ENCODE results near the gene CD247.

Gene CD247

GRCh38 chr1:167404161-167404888 lies 114.0 kb downstream of the CD247 start:
- no peak for DNase-seq

DNA sequence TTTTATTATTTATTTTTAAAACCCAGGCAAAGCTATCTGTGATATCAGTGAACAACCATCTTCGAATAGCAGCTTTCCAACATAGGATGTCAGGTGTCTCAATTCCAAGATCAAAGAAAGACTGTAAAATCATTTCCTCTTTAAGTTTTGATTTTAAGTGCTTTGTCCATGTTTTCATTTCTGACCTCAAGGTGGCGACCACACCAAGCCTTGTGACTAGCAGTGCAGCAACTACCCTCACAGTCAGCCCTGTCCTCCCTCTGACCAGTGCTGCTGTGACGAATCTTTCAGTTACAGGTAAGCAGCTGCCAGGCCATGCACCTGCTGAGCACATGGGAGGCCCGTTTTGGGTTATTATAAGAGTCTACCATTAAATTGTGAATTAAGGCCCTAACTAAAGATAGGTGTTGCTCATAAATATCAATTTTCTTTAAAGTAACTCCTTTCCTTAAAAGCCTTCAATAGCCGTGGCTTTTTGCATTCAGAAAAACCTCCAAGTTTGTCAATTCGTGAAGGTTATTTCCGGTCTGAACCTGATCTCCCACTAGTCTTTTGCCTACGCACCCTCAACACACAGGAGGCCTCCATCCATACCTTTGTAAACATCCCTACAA lies 117.0 kb downstream of the CD247 start:
- peak; percentile 70 for DNase-seq

DNA sequence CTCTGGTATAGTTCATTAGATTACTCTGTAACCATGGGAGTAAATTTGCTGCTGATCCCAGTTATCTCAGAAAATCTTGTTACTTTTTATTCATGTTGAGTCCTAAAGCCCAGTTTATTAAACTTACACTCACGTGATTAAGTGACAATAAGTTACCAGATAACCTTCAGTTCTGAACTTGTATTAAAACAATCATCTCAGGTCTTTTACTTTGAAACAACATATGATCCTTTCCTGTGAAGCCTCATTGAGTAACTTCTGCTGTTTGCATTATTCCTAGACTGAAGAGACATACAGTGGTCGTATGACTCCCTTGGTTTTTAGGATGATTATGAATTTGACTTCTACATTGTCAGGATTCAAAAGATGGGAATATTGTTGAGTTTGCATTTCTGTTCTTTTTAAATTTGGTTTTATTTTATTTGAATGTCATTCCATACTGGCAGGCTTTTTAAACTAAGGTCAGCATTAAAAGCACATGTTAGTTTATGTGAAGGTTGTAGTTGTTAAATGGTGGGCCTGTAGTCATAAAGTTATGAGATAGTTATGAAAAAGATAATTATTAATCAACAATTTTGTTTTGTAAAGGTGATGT lies 117.9 kb downstream of the CD247 start:
- no peak for DNase-seq

- DNase-seq: peak; percentile 8
Observed at GRCh38 chr1:167392200-167392696, 126.1 kb downstream of the CD247 start.

GRCh38 chr1:167388976-167389375 lies 129.4 kb downstream of the CD247 start:
- no peak for DNase-seq

- no peak for DNase-seq
Observed at GRCh38 chr1:167387251-167387910, 130.9 kb downstream of the CD247 start.

Data from hematopoietic multipotent progenitor cell treated with erythropoietin and hydrocortisone succinate and interleukin-3 and kit ligand, for 4 days (in vitro differentiated cells).